GM19463 (cell line): ENCODE data around the gene PCBD1.

Experiments
- ATAC-seq: cut with Tn5 transposase; IDR thresholded peaks from one replicate; pipeline ENCODE4 v1.9.1; 2021; ENCODE audit warnings: mild to moderate bottlenecking, moderate library complexity; ENCODE audit not compliant: unreplicated experiment

The PCBD1 gene

GRCh38 chr10:70918851-70919530 is 30.6 kb upstream of the PCBD1 start:
- no peak for ATAC-seq

- ATAC-seq = no peak
Measured at GRCh38 chr10:70917635-70918034, 29.3 kb upstream of the PCBD1 start.

- no peak for ATAC-seq
Measured at GRCh38 chr10:70917226-70917625, 28.9 kb upstream of the PCBD1 start.

GRCh38 chr10:70916241-70916640 is 27.9 kb upstream of the PCBD1 start:
- no peak for ATAC-seq

GRCh38 chr10:70915806-70916205 is 27.4 kb upstream of the PCBD1 start:
- ATAC-seq = no peak

- ATAC-seq = no peak
Measured at GRCh38 chr10:70915206-70915605, 26.8 kb upstream of the PCBD1 start.

- ATAC-seq = no peak
Measured at GRCh38 chr10:70914316-70914864, 26.0 kb upstream of the PCBD1 start.

- no peak for ATAC-seq
Measured at GRCh38 chr10:70913893-70914240, 25.5 kb upstream of the PCBD1 start.

- ATAC-seq = no peak
Measured at GRCh38 chr10:70913191-70913892, 25.0 kb upstream of the PCBD1 start.

- ATAC-seq = no peak
Measured at GRCh38 chr10:70912556-70912955, 24.2 kb upstream of the PCBD1 start.

- no peak for ATAC-seq
Measured at GRCh38 chr10:70911386-70911785, 23.0 kb upstream of the PCBD1 start.

GRCh38 chr10:70910486-70911341 is 22.3 kb upstream of the PCBD1 start:
- ATAC-seq = no peak

- no peak for ATAC-seq
Measured at GRCh38 chr10:70909326-70909935, 21.1 kb upstream of the PCBD1 start.

GRCh38 chr10:70908406-70909296 is 20.3 kb upstream of the PCBD1 start:
- ATAC-seq = no peak

GRCh38 chr10:70907637-70908405 is 19.5 kb upstream of the PCBD1 start:
- no peak for ATAC-seq

- ATAC-seq = no peak
Measured at GRCh38 chr10:70906953-70907636, 18.7 kb upstream of the PCBD1 start.

- no peak for ATAC-seq
Measured at GRCh38 chr10:70906031-70906783, 17.8 kb upstream of the PCBD1 start.
